ENCODE measurements around the gene KLHL30.

The KLHL30 gene

GRCh38 chr2:238183821-238184220 lies 45.4 kb downstream of the KLHL30 start:
- no peak for TF ChIP-seq CTCF (conservative IDR thresholded peaks at IDR 0.05)
- no peak for TF ChIP-seq ZFX (IDR thresholded peaks at IDR 0.05)
- no peak overlapping the region for H3K27ac ChIP-seq

- no peak overlapping the region for H3K27ac ChIP-seq
- TF ChIP-seq ZFX (IDR thresholded peaks at IDR 0.05) (no peak), CTCF (conservative IDR thresholded peaks at IDR 0.05) (no peak)
Measured at GRCh38 chr2:238187618-238188548, 49.4 kb downstream of the KLHL30 start.

DNA sequence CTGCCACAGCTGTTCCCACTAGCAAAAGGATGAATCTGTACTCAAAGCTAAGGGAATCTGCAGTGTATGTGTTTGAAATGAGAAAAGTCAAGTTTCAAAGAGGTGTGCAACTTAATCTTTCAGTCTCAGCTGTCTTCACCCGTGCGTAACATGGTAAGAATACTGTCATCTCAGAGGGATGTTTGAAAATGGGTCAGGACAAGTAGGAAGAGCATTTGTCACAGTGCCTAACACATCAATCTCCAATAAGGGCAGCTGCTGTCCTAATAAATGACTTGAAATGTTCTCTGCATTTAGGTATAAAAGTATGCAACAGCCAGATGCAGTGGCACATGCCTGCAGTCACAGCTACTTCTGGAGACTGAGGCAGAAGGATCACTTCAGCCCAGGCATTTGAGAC lies 52.0 kb downstream of the KLHL30 start:
- no peak for TF ChIP-seq CTCF (conservative IDR thresholded peaks at IDR 0.05)
- no peak for TF ChIP-seq ZFX (IDR thresholded peaks at IDR 0.05)
- no peak overlapping the region for H3K27ac ChIP-seq

Measured in C4-2B (cell line).